CD14-positive monocyte (primary cell): ENCODE results near the gene TOR4A. TPM values are rescaled to one million over a fixed set of nuclear protein-coding genes. Genes with fewer than 3 reads are reported as not detected.
A peak's percentile ranks its signal among the peaks of the same experiment; 100 is the strongest.

Source experiments
- DNase-seq, 3 donors: peaks; one replicate each; pipeline ENCODE4 v3.0.0-alpha.2; 2011 to 2022
- H2AFZ ChIP-seq: 2 replicates; pipeline ENCODE4 v1.6.0; 2012; ENCODE audit warnings: mild to moderate bottlenecking, low read depth, low read length, inconsistent platforms; ENCODE audit not compliant: insufficient read depth, poor library complexity, severe bottlenecking
- H3K27ac ChIP-seq, 2 donors: 1 replicate in 1 of 2; 2 replicates in 1 of 2; pipeline ENCODE4 v1.5.1; 2012 to 2013; ENCODE audit warnings: low read length in 2 of 2, control low read depth in 1 of 2, inconsistent platforms in 1 of 2, low read depth in 1 of 2, mild to moderate bottlenecking in 1 of 2
- H3K27me3 ChIP-seq, 2 donors: one replicate each; pipeline versions ENCODE4 v1.6.0 to v1.6.1; 2011 to 2013; ENCODE audit warnings: low read length in 2 of 2; ENCODE audit not compliant: control insufficient read depth in 2 of 2, insufficient read depth in 2 of 2
- H3K36me3 ChIP-seq, 2 donors: replicated peaks in 1 of 2; 1 replicate in 1 of 2; 2 replicates in 1 of 2; pipeline versions ENCODE4 v1.5.1 to v1.6.1; 2012 to 2013; ENCODE audit warnings: low read length in 2 of 2, control low read depth in 1 of 2, inconsistent platforms in 1 of 2, mild to moderate bottlenecking in 1 of 2; ENCODE audit not compliant: insufficient read depth in 2 of 2, control insufficient read depth in 1 of 2
- H3K4me1 ChIP-seq, 2 donors: 1 replicate in 1 of 2; 2 replicates in 1 of 2; pipeline versions ENCODE4 v1.5.1 to v1.6.1; 2012 to 2013; ENCODE audit warnings: low read length in 2 of 2, control low read depth in 1 of 2, inconsistent platforms in 1 of 2, mild to moderate bottlenecking in 1 of 2, moderate library complexity in 1 of 2; ENCODE audit not compliant: insufficient read depth in 2 of 2, control insufficient read depth in 1 of 2
- H3K4me2 ChIP-seq: replicated peaks from 2 replicates; pipeline ENCODE3; 2012; ENCODE audit warnings: low read length, moderate library complexity, mild to moderate bottlenecking; ENCODE audit not compliant: poor library complexity, severe bottlenecking; ENCODE audit errors: extremely low read depth
- H3K4me3 ChIP-seq, 3 experiments: fragments of 200-600 bp in 1 of 3; sonication (generic) in 1 of 3; replicated peaks in 1 of 3; 1 replicate in 2 of 3; 2 replicates in 1 of 3; pipeline ENCODE4 v1.5.1; 2011 to 2013; ENCODE audit warnings: low read length in 3 of 3, mild to moderate bottlenecking in 3 of 3, control low read depth in 2 of 3, low read depth in 2 of 3, inconsistent platforms in 1 of 3, moderate library complexity in 1 of 3
- H3K79me2 ChIP-seq: 2 replicates; pipeline ENCODE4 v1.6.0; 2012; ENCODE audit warnings: mild to moderate bottlenecking, control low read depth, inconsistent platforms, low read length, moderate library complexity; ENCODE audit not compliant: insufficient read depth
- H3K9ac ChIP-seq: 2 replicates; pipeline ENCODE4 v1.6.0; 2017; ENCODE audit warnings: low read length, mild to moderate bottlenecking; ENCODE audit not compliant: insufficient read depth, poor library complexity, severe bottlenecking
- H3K9me3 ChIP-seq, 2 donors: replicated peaks in 1 of 2; 1 replicate in 1 of 2; 2 replicates in 1 of 2; pipeline versions ENCODE4 v1.5.1 to v1.6.1; 2012 to 2013; ENCODE audit warnings: low read length in 2 of 2, control low read depth in 1 of 2; ENCODE audit not compliant: control insufficient read depth in 1 of 2, insufficient read depth in 1 of 2
- H4K20me1 ChIP-seq: 2 replicates; pipeline ENCODE4 v1.6.0; 2012; ENCODE audit warnings: mild to moderate bottlenecking, low read length, control low read depth, moderate library complexity; ENCODE audit not compliant: insufficient read depth
- H3K27ac Mint-ChIP-seq, 7 donors: one replicate each; pipeline ENCODE4 v1.8.0; 2020; ENCODE audit warnings: mild to moderate bottlenecking in 7 of 7, mixed read lengths in 7 of 7, moderate library complexity in 6 of 7, inconsistent platforms in 2 of 7
- H3K27me3 Mint-ChIP-seq, 3 donors: one replicate each; pipeline ENCODE4 v1.8.0; 2021 to 2022; ENCODE audit warnings: low read depth in 3 of 3, mild to moderate bottlenecking in 3 of 3, mixed read lengths in 3 of 3, moderate library complexity in 3 of 3, inconsistent platforms in 1 of 3
- H3K36me3 Mint-ChIP-seq, 2 donors: one replicate each; pipeline ENCODE4 v1.8.0; 2020; ENCODE audit warnings: mixed read lengths in 2 of 2, inconsistent platforms in 1 of 2, mild to moderate bottlenecking in 1 of 2
- H3K4me1 Mint-ChIP-seq: one replicate; pipeline ENCODE4 v1.8.0; 2020; ENCODE audit warnings: mild to moderate bottlenecking, mixed read lengths
- H3K4me3 Mint-ChIP-seq, 2 donors: one replicate each; pipeline ENCODE4 v1.8.0; 2020; ENCODE audit warnings: mild to moderate bottlenecking in 2 of 2, mixed read lengths in 2 of 2, moderate library complexity in 1 of 2
- H3K9me3 Mint-ChIP-seq, 7 donors: one replicate each; pipeline ENCODE4 v1.8.0; 2020 to 2022; ENCODE audit warnings: mixed read lengths in 7 of 7, mild to moderate bottlenecking in 6 of 7, moderate library complexity in 6 of 7, inconsistent platforms in 2 of 7
- WGBS: methylation state at CpG from one replicate; pipeline ENCODE4 v1.1.5; 2013; ENCODE audit warnings: missing lambda C conversion rate; ENCODE audit not compliant: insufficient coverage; 5-methylcytosine and 5-hydroxymethylcytosine counted together
- intact Hi-C, 2 donors: fragments of 100-400 bp; cut with micrococcal nuclease; formaldehyde crosslinking; loops; one replicate each; pipeline versions ENCODE4 v1.15.0 to v1.15.1; 2023
- polyA plus RNA-seq, 3 donors: library from polyadenylated mRNA; depleted of rRNA in 1 of 3; unstranded in 2 of 3; stranded (reverse) in 1 of 3; fragments of 300-500 nt in 2 of 3; fragments of >200 nt in 1 of 3; fragmentation: Illumina TruSeq in 2 of 3; gene quantifications; 1 replicate in 2 of 3; 2 replicates in 1 of 3; pipeline ENCODE4 v1.2.3, GENCODE V29; 2012 to 2021
- TF ChIP-seq, protein P1 (sequence below): fragments of 200-600 bp; IDR thresholded peaks from one replicate; pipeline ENCODE4 v1.8.0; 2022; ENCODE audit warnings: antibody characterized with exemption, mild to moderate bottlenecking

TOR4A gene
- polyA plus RNA-seq, 3 donors, result 13.7 to 17.6 (median 15.4) TPM

GRCh38 chr9:137270929-137271695 lies 6.4 kb upstream of the TOR4A start:
- H3K27me3 ChIP-seq, result no peaks in the 10 kb centered on the region
- Mint-ChIP-seq H3K36me3 (peaks cover 31 to 72% of the 10 kb centered on the region in 2 donors), H3K27ac (peak overlapping the region in 1 of 7 donors; percentile 58), H3K27me3 (peaks cover 0 to 3% (median 2%) of the 10 kb centered on the region in 3 donors), H3K4me3 (no peak overlapping the region), H3K9me3 (no peaks in the 10 kb centered on the region), H3K4me1 (peaks cover 49% of the 10 kb centered on the region)
- H3K4me2 ChIP-seq, result no peak overlapping the region
- WGBS, result 60% methylated on average over 30 of the region's 32 CpGs
- peaks cover 40 to 48% of the 10 kb centered on the region in 2 donors for H3K4me1 ChIP-seq
- H3K9me3 ChIP-seq, result no peaks in the 10 kb centered on the region
- no peak overlapping the region for H3K9ac ChIP-seq
- H3K27ac ChIP-seq, result no peak overlapping the region
- TF ChIP-seq, protein P1, sequence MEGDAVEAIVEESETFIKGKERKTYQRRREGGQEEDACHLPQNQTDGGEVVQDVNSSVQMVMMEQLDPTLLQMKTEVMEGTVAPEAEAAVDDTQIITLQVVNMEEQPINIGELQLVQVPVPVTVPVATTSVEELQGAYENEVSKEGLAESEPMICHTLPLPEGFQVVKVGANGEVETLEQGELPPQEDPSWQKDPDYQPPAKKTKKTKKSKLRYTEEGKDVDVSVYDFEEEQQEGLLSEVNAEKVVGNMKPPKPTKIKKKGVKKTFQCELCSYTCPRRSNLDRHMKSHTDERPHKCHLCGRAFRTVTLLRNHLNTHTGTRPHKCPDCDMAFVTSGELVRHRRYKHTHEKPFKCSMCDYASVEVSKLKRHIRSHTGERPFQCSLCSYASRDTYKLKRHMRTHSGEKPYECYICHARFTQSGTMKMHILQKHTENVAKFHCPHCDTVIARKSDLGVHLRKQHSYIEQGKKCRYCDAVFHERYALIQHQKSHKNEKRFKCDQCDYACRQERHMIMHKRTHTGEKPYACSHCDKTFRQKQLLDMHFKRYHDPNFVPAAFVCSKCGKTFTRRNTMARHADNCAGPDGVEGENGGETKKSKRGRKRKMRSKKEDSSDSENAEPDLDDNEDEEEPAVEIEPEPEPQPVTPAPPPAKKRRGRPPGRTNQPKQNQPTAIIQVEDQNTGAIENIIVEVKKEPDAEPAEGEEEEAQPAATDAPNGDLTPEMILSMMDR, result no peak
- peaks cover 28 to 74% of the 10 kb centered on the region in 2 donors for H3K36me3 ChIP-seq
- peaks cover 5% of the 10 kb centered on the region for H3K79me2 ChIP-seq
- peaks cover 36% of the 10 kb centered on the region for H4K20me1 ChIP-seq
- H2AFZ ChIP-seq, result no peak overlapping the region
- no peak for DNase-seq
- no peak overlapping the region for H3K4me3 ChIP-seq
- intact Hi-C loops, result no loop called here

DNA sequence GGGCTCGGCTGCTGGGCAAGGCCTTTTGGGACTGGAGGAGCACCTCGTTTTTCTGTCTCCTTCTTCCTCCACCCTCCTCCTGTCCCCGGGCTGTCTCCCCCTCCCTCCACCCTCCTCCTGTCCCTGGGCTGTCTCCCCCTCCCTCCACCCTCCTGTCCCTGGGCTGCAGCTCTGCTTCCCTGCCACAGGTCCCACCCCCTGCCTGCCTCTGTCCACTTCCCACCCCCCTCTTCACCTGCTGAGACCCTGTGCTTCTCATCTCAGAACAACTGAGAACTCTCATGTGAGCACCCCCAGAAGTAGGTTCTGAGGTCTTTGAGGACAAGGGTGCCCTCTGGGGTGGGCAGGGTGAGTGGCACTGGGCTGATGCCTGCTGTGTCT lies 5.8 kb upstream of the TOR4A start:
- H3K36me3 Mint-ChIP-seq, result peaks cover 31 to 67% of the 10 kb centered on the region in 2 donors
- H3K27me3 ChIP-seq, result no peaks in the 10 kb centered on the region
- H3K4me3 Mint-ChIP-seq, result no peak overlapping the region
- peaks cover 55% of the 10 kb centered on the region for H3K4me1 Mint-ChIP-seq
- no peak overlapping the region for H3K27ac ChIP-seq
- H4K20me1 ChIP-seq, result peaks cover 32% of the 10 kb centered on the region
- intact Hi-C loops, result no loop called here
- H3K4me2 ChIP-seq, result no peak overlapping the region
- H3K4me3 ChIP-seq, result no peak overlapping the region
- no peaks in the 10 kb centered on the region for H3K9me3 ChIP-seq
- H3K4me1 ChIP-seq, result peaks cover 46 to 54% of the 10 kb centered on the region in 2 donors
- 0% methylated on average over 3 of the region's 3 CpGs for WGBS
- H3K36me3 ChIP-seq, result peaks cover 22 to 68% of the 10 kb centered on the region in 2 donors
- peaks cover 10% of the 10 kb centered on the region for H3K79me2 ChIP-seq
- no peaks in the 10 kb centered on the region for H3K9me3 Mint-ChIP-seq
- no peak overlapping the region for H2AFZ ChIP-seq
- TF ChIP-seq, protein P1, result no peak
- H3K27ac Mint-ChIP-seq, result no peak overlapping the region
- H3K9ac ChIP-seq, result no peak overlapping the region
- H3K27me3 Mint-ChIP-seq, result peaks cover 0 to 3% (median 2%) of the 10 kb centered on the region in 3 donors
- DNase-seq, result no peak
